ENCODE results near the gene MRGPRE.

- TF ChIP-seq E2F4 (CRISPR knock-in tag; IDR thresholded peaks at IDR 0.05; ENCODE audit: borderline replicate concordance, low read depth) (no peak), CTCF (IDR thresholded peaks at IDR 0.05) (no peak), ATF6 (CRISPR knock-in tag; IDR thresholded peaks at IDR 0.05) (no peak), ZNF423 (CRISPR knock-in tag; IDR thresholded peaks at IDR 0.05) (no peak), NFYB (CRISPR knock-in tag; conservative IDR thresholded peaks at IDR 0.05; ENCODE audit: low read depth) (no peak), ELF4 (CRISPR knock-in tag; IDR thresholded peaks at IDR 0.05; ENCODE audit: low read depth) (no peak), TEAD4 (CRISPR knock-in tag; IDR thresholded peaks at IDR 0.05) (no peak), JUN (CRISPR knock-in tag; IDR thresholded peaks at IDR 0.05) (no peak), RORB (CRISPR knock-in tag; IDR thresholded peaks at IDR 0.05) (no peak)
- TF ChIP-seq, protein P1, sequence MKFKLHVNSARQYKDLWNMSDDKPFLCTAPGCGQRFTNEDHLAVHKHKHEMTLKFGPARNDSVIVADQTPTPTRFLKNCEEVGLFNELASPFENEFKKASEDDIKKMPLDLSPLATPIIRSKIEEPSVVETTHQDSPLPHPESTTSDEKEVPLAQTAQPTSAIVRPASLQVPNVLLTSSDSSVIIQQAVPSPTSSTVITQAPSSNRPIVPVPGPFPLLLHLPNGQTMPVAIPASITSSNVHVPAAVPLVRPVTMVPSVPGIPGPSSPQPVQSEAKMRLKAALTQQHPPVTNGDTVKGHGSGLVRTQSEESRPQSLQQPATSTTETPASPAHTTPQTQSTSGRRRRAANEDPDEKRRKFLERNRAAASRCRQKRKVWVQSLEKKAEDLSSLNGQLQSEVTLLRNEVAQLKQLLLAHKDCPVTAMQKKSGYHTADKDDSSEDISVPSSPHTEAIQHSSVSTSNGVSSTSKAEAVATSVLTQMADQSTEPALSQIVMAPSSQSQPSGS (CRISPR knock-in tag; IDR thresholded peaks at IDR 0.05; ENCODE audit: borderline replicate concordance, low read depth), result no peak
- TF ChIP-seq, protein P2, sequence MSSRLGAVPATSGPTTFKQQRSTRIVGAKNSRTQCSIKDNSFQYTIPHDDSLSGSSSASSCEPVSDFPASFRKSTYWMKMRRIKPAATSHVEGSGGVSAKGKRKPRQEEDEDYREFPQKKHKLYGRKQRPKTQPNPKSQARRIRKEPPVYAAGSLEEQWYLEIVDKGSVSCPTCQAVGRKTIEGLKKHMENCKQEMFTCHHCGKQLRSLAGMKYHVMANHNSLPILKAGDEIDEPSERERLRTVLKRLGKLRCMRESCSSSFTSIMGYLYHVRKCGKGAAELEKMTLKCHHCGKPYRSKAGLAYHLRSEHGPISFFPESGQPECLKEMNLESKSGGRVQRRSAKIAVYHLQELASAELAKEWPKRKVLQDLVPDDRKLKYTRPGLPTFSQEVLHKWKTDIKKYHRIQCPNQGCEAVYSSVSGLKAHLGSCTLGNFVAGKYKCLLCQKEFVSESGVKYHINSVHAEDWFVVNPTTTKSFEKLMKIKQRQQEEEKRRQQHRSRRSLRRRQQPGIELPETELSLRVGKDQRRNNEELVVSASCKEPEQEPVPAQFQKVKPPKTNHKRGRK (CRISPR knock-in tag; IDR thresholded peaks at IDR 0.05; ENCODE audit: borderline replicate concordance), result no peak
Measured at GRCh38 chr11:3243880-3244279, 11.7 kb upstream of the MRGPRE start.

Measured in WTC11 (cell line).